NOMO-1 (cell line): ENCODE measurements around the gene UNCX.

Experiments
- DNase-seq, 2 experiments: peaks; one replicate each; lab custom pipeline; 2025; ENCODE audit not compliant: unreplicated experiment in 2 of 2; lab: John Stamatoyannopoulos, UW

Gene UNCX

GRCh38 chr7:1214516-1214915 lies 18.2 kb upstream of the UNCX start:
- no peak for DNase-seq

GRCh38 chr7:1218541-1219165 lies 14.0 kb upstream of the UNCX start:
- no peak for DNase-seq

- no peak for DNase-seq
These were observed 13.2 kb upstream of the UNCX start for GRCh38 chr7:1219498-1219897.

DNA sequence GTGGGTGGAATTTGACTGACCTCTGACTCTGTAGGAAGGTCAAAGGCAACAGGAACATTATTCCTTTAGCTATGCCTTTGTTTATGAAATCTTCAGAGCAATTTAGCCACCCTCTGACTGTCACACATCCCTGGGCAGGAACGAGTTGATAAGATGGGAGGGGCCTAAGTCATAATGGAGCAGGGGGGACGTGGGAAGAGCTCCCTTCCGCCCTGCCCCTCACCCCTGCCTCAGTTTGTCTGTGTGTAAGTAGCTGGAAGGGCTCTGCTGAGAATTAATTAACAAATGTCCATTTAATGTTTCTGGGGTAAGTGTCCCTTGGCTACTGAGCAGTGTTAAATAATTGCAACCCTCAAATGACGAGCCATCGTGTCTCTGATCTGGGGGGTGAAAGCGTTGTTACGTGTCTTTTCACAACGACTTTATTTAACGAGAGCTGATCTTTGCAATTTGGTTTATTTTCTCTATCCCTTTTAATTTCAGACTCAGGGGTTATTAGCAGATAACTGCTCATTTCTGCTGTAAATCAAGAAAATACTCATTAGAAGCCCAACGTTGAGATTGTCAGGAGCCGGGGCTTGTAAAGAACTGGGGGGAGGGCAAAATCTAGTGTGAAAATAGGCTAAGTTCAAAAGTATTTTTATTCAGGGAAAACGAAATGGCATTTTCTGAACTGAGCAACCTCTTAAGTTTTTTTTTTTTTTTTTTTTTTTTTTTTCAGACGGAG lies 12.5 kb upstream of the UNCX start:
- no peak for DNase-seq

GRCh38 chr7:1220977-1221745 lies 11.5 kb upstream of the UNCX start:
- DNase-seq = no peak

DNA sequence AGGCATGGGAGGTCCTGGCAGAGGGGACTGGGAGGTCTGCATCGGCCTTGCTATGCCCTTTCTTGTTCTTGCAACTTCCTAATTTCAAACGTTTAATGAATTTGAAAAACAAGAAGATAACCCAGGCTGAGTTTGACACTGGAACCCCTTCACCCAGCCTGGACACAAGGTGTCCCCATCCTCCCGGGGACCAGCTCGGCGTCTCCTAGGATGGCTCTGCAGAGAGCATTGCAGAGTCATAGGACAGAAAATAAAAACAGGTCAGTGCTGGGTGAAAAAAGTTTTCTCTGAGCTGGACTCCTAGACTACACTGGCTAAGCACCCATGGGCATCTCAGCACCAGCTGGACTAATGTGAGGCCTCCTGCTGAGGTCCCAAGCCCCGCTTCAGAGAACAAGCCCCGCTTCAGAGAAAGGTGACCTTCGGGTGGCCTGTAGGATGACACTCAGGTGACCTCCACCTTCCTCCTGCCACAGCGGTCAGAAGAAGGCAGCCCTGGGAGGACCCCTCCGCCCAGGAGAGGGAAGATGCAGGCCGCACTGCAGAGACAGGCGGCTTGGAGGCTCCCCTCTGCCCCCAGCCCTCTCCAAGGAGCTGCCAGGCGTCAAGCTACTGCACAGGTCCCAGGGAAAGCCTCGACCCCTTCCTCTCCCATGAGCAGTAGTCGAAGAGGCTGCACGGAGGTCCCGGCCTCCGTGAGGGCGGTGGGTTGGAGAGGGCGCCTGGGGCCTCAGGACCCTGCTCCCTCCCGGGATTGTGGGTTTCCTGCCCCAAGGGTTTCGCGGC lies 9.3 kb upstream of the UNCX start:
- no peak for DNase-seq

- DNase-seq = no peak
These were observed 8.5 kb upstream of the UNCX start for GRCh38 chr7:1224086-1224716.

GRCh38 chr7:1225030-1225429 lies 7.6 kb upstream of the UNCX start:
- DNase-seq = no peak

DNA sequence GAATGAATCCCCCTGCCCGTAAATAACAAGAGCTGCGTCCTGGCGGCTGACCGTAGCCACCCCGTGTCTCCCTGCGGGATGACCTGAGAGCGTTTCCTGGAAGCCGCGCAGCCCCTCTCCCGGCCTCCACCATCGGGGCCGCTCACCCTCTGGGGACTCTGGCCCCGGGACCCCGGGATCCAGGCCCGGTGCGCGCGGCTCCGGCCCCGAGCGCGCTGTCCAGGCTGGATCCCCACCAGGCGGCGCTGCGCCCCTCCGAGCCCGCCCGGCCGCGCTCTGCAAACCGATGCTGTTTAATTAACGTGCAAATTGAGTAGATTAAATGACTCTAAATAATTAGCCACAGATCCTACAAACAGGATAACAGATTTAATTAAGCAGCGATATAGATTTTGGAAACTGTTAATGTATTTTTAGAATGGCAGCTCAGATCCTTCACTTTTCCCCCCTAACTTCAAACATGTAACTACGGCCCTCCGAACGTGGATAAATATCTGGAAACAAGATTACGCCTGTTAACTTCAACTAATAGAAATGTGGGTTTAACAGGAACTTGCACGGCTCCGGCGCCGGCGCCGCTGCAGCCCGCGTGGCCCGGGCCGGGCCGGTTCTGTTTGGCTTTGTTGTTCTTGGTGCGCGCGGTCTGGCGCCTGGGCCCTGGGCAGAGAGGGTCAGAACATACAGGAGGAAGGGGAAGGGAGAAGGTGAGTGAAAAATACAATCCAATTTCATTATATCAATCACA lies 7.1 kb upstream of the UNCX start:
- peak in 1 of 2 experiments; percentile 10 for DNase-seq

GRCh38 chr7:1226186-1226901 lies 6.3 kb upstream of the UNCX start:
- DNase-seq = no peak

DNA sequence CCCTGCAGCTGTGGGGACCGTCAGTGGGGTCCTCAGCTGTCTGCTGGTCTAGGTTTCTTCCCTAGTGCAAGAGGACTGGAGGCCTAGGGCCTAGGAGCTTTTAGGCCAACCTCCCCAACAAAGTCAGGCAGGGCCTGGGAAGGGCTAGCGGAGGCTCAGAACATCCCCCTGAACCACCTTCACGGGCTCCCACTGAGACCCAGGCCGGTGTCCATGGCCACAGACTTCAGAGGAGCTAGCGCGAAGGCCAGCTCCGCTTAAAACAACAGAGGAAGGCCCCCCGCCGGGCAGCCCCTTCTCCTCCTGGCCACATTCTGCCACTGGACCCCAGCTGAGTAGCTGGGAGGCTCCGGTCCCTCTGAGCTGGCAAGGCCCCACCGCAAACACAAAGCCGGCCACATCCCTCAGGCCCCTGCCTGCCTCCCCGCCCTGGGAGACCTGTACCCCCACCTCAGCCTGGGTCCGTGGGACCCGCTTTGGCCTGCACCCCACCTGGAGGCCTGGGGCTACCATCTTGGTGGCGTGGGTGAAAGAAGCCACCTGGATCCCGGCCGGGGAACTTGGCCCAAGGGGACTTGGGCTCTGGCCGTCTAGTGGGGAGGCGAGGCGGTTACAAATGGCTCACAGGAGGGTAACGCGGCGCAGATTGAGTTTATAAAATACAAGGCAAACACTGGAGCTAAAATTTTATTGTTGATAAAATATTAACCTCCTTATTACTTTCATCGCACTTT lies 5.4 kb upstream of the UNCX start:
- DNase-seq = no peak

- no peak for DNase-seq
These were observed 4.7 kb upstream of the UNCX start for GRCh38 chr7:1227814-1228544.

GRCh38 chr7:1228545-1229201 lies 4.0 kb upstream of the UNCX start:
- DNase-seq = no peak

DNA sequence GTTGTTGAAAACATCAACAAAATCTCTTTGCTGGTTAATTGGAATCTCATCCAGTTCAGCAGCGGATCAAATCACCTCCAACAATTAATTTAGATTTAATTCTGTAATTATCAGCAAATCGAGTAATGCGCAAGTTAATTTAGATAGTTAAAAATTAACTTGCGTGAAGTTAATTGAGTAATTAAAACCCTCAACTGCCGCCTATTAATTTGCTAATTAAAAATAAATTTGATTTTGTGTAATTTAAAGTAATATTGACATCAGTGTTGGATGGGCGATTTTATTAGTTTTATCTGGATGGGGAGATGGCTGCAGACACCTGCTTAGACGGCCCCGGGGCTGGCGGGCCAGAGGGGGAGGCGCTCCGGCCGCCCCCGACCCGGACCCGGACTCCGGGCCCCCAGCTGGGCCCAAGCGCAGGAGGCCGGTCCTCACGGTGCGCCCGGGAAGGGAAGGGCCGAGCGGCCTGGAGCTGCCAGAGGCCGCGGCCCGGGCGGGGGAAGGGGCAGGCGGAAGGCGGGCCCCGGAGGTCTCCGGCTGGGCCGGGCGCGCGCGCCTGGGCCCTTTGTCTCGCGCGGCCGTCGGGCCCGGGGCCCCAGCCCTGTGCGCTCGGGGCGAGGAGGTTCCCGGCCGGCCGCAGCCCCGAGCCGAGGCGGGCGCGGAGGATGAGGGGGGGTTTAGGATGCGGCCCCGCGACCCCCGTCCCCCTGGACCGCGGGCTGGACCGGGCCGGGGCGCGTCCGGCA lies 3.3 kb upstream of the UNCX start:
- no peak for DNase-seq

DNA sequence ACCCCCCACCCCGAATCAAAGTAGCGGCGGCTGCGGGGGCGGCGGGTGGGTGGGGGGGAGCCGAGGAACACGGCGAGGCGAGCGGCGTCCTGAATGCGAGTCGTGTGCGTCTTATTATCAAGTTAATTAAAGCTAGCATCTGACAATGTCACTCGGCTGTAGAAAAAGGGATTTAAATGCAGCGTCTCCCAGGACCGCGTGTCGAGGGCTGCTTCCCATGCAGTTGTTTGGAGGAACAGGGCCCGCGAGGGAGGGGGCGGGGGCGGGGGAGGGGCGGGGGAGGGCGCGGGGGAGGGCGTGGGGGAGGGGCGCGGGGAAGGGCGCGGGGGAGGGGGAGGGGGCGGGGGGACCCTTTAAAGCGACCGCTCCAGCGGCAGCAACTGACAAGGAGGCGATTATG lies 2.7 kb upstream of the UNCX start:
- DNase-seq = no peak

- no peak for DNase-seq
These were observed 2.1 kb upstream of the UNCX start for GRCh38 chr7:1230411-1231213.
